ENCODE data around the gene CTSE.

DNA sequence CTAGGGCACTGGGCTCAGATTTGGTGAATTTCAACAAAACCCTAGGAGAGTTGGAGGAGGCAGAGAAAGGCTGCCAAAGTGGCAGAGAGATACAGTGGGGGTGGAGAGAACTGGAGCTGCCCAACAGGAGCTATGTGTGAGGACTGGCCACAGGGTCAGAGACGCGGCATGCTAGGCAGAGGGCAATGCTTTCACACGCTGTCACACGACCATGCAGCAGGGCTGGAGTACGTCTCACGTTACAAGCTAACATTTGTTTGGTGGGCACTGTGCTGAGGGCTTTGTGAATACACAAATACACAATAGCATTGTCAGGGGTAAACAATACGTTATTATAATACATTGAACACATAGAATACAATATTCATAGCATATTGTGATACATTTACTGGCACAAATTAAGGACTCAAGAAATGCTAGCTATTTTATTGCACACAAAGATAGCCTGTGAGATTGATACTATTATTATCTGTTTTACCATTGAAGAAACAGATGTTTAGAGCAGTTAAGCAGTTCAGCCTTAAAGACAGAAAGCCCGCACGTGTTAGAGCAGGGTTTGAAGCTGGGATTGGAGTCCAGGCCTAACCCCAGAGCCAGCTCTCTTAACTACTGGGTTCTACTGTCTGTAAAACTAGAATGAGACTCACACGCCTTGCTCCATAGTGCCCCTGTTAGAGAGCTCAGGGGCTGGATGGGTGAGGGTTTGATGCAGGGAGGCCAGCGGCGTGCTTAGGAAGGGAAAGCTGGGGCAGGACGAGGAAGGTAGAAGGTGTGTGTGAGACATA, 25.0 kb downstream of the CTSE start:
- TF ChIP-seq EZH2 (IDR thresholded peaks at IDR 0.05; ENCODE audit: borderline replicate concordance) (no peak), EZH2phosphoT487 (IDR thresholded peaks at IDR 0.05; ENCODE audit: low read depth, severe bottlenecking, unreplicated experiment) (no peak)
- TF ChIP-seq, protein P1, sequence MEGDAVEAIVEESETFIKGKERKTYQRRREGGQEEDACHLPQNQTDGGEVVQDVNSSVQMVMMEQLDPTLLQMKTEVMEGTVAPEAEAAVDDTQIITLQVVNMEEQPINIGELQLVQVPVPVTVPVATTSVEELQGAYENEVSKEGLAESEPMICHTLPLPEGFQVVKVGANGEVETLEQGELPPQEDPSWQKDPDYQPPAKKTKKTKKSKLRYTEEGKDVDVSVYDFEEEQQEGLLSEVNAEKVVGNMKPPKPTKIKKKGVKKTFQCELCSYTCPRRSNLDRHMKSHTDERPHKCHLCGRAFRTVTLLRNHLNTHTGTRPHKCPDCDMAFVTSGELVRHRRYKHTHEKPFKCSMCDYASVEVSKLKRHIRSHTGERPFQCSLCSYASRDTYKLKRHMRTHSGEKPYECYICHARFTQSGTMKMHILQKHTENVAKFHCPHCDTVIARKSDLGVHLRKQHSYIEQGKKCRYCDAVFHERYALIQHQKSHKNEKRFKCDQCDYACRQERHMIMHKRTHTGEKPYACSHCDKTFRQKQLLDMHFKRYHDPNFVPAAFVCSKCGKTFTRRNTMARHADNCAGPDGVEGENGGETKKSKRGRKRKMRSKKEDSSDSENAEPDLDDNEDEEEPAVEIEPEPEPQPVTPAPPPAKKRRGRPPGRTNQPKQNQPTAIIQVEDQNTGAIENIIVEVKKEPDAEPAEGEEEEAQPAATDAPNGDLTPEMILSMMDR (IDR thresholded peaks at IDR 0.05; ENCODE audit: poor library complexity): no peak

Data from hepatocyte (in vitro differentiated cells).